Right atrium auricular region (tissue), 2 donors: ENCODE data around the gene RANBP1. TPM values are rescaled to one million over a fixed set of nuclear protein-coding genes. Genes with fewer than 3 reads are reported as not detected.
"Not testable (repeated sequence)": the region's sequence is repeated elsewhere in the genome, so short reads cannot be mapped to it uniquely, and the experiment has no call there.

ENCODE experiments used
- DNase-seq: peaks from one replicate; pipeline ENCODE4 v3.0.0-alpha.2; 2019; ENCODE audit warnings: low spot score
- H3K27ac ChIP-seq, 2 donors: fragments of 200-600 bp; sonication (generic); 1 replicate in 1 of 2; 2 replicates in 1 of 2; pipeline ENCODE4 v1.5.1; 2016 to 2019
- H3K27me3 ChIP-seq, 2 donors: fragments of 200-600 bp; sonication (generic); one replicate each; pipeline versions ENCODE4 v1.5.1 to v1.6.0; 2017 to 2019
- H3K36me3 ChIP-seq: fragments of 200-600 bp; sonication (generic); one replicate; pipeline ENCODE4 v1.5.1; 2016
- H3K4me1 ChIP-seq, 2 donors: fragments of 200-600 bp; sonication (generic); one replicate each; pipeline versions ENCODE4 v1.5.1 to v1.6.0; 2017 to 2019
- H3K4me3 ChIP-seq, 2 donors: fragments of 200-600 bp; sonication (generic); 1 replicate in 1 of 2; 2 replicates in 1 of 2; pipeline ENCODE4 v1.5.1; 2017 to 2019; ENCODE audit warnings: mild to moderate bottlenecking in 1 of 2, moderate library complexity in 1 of 2
- H3K9me3 ChIP-seq, 2 donors: fragments of 200-600 bp; sonication (generic); one replicate each; pipeline ENCODE4 v1.5.1; 2019
- total RNA-seq, 2 donors: library from RNA; depleted of rRNA; stranded (reverse); fragments of >200 nt; gene quantifications; one replicate each; pipeline ENCODE4 v1.1.0, GENCODE V29; 2016
- TF ChIP-seq, protein P1 (sequence below), 2 donors: fragments of 200-600 bp; sonication (generic); IDR thresholded peaks; one replicate each; pipeline ENCODE4 v1.5.1; 2019; ENCODE audit warnings: antibody characterized with exemption in 2 of 2

Gene RANBP1
- total RNA-seq, 2 donors from 2014 or later: 63.6 to 96.5 TPM

DNA sequence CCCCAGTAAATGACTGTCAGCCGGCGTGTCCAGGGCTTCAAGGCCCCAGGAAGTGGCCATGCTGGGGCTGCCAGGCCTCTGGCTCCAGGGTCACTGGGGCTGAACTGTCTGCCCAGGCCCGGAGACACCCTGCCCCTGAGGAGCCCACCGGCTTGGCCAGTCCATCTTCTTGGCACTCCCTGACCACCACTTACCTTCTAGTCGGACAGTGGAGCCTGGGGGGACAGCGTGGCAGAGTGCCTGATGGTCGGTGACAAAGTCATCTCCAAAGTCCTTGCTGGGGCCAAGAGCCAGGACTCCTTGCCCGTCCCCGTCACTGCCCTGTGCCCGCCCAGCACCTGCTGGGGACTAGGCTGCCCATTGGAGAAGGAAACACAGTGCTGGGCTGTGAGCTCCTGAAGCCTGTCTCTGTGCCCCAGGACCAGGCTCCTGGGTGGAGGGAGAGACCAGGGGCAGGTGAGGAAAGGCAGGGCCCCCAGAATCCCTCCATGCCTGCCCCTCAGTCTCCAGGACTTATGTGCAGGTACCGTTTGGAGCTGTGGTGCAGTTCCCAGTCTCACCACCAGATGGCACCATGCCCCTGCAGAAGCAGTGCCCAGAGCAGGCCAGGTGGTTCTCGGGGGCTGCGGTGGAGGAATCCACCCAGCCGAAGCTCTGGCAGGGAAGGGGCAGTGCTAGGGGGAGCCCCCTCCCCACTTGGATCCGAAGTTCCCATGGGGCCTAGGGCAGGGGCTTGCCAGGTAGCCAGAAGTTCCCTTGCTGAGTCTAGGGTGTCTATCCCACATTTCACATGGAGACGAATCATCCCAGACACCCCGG, 40.9 kb downstream of the RANBP1 start:
- Histone ChIP-seq H3K27ac (no peak overlapping the region), H3K27me3 (no peaks in the 10 kb centered on the region), H3K4me3 (no peak overlapping the region), H3K36me3 (no peaks in the 10 kb centered on the region), H3K4me1 (no peaks in the 10 kb centered on the region), H3K9me3 (no peaks in the 10 kb centered on the region)
- TF ChIP-seq, protein P1, sequence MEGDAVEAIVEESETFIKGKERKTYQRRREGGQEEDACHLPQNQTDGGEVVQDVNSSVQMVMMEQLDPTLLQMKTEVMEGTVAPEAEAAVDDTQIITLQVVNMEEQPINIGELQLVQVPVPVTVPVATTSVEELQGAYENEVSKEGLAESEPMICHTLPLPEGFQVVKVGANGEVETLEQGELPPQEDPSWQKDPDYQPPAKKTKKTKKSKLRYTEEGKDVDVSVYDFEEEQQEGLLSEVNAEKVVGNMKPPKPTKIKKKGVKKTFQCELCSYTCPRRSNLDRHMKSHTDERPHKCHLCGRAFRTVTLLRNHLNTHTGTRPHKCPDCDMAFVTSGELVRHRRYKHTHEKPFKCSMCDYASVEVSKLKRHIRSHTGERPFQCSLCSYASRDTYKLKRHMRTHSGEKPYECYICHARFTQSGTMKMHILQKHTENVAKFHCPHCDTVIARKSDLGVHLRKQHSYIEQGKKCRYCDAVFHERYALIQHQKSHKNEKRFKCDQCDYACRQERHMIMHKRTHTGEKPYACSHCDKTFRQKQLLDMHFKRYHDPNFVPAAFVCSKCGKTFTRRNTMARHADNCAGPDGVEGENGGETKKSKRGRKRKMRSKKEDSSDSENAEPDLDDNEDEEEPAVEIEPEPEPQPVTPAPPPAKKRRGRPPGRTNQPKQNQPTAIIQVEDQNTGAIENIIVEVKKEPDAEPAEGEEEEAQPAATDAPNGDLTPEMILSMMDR (IDR thresholded peaks at IDR 0.05): peak; percentile 98 to 99
- DNase-seq: peak; percentile 90

DNA sequence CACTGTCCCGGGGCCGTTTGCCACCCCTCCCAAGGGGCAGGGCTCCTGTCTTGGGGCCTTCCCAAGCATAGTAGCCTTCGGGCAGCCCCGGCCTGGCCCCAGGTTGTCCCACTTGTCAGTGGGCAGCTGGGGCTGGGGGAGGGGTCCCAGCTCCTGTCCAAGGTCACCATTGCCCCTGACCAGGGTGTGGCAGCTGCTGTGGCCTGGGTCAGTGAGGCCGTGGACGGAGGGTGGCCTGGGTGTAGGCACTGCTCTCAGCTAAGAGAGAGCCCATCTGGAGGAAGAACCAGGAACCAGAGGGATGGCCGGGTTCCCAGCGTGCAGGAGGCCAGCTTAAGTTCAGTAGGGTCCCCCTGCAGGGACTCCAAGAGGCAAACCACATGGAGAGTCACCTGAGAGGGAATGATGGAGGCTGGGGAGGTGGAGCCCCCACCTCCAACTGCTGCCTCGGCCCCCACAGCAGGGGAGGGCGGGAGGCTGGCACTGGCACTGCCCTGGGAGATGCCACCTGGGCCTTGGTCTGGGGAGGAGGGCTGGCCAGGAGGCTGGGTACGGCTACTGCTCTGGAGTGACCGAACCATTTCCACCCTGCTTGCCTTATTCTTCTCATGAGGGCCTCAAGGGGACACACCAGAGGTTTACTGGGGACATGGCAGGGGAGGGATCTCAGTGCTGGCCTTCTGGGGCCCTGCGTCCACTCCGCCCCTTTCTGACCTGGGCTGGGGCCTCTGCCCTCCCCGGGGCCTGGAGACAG, 41.7 kb downstream of the RANBP1 start:
- no peak for DNase-seq
- Histone ChIP-seq H3K4me1 (no peaks in the 10 kb centered on the region), H3K27me3 (no peaks in the 10 kb centered on the region), H3K4me3 (no peak overlapping the region), H3K9me3 (no peaks in the 10 kb centered on the region), H3K27ac (no peak overlapping the region), H3K36me3 (no peaks in the 10 kb centered on the region)
- TF ChIP-seq, protein P1 (IDR thresholded peaks at IDR 0.05): no peak

DNA sequence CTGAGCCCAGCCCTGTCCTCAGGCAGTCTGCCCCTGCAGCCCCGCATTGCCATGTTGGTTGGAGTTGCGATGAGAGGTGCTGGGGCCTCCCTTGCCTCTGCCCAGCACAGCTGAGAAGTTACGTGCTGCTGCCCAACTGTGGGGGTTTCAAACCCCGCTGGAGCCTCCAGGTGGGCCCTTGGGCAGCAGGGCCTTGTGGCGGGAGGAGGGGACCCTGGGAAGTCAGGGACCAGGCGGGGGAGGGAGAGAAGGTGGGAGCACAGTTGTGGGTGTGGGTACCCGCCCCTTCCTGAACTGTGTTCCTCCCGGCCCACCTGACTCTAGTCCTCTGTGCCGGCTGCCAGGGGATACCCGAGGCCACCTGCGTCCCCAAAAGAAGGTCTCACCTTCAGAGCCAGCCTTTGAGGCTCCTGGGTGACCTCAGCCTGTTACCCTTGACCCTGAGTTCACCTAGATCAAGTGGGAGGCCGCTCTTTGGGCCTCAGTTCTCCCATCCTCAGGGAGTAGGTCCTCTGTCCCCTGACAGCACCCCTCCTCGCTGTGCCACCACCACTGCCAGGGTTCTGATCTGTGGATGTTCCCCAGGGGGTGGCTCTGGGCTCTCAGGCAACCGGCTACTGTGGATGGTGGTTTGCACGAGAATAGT, 42.6 kb downstream of the RANBP1 start:
- Histone ChIP-seq H3K4me3 (no peak overlapping the region), H3K27me3 (no peaks in the 10 kb centered on the region), H3K4me1 (no peaks in the 10 kb centered on the region), H3K36me3 (no peaks in the 10 kb centered on the region), H3K9me3 (no peaks in the 10 kb centered on the region), H3K27ac (no peak overlapping the region)
- TF ChIP-seq, protein P1 (IDR thresholded peaks at IDR 0.05): no peak
- DNase-seq: no peak

DNA sequence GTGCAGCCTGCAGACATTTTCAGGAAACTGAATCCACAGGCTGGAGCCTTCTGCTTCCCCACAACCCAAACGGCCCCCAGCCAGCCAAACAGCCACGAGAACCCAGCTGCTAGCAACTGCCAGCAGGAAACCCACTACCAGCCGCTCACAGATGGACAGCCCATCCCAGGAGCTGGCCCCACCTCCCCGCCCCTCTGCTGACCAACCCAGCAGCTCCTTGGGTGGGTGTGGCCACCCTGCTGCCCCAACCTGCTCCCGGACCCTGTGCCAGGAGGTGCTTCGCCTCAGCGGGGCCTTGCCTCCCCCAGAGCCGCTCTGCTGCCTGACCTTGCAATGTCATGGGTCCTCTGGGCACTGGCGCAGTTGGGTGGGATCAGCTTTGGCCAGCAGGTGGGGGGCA, 43.2 kb downstream of the RANBP1 start:
- no peaks in the 10 kb centered on the region for H3K4me1 ChIP-seq
- TF ChIP-seq, protein P1 (IDR thresholded peaks at IDR 0.05): no peak
- no peaks in the 10 kb centered on the region for H3K36me3 ChIP-seq
- no peak overlapping the region for H3K4me3 ChIP-seq
- no peaks in the 10 kb centered on the region for H3K27me3 ChIP-seq
- no peak for DNase-seq
- H3K9me3 ChIP-seq: no peaks in the 10 kb centered on the region
- H3K27ac ChIP-seq: no peak overlapping the region

DNA sequence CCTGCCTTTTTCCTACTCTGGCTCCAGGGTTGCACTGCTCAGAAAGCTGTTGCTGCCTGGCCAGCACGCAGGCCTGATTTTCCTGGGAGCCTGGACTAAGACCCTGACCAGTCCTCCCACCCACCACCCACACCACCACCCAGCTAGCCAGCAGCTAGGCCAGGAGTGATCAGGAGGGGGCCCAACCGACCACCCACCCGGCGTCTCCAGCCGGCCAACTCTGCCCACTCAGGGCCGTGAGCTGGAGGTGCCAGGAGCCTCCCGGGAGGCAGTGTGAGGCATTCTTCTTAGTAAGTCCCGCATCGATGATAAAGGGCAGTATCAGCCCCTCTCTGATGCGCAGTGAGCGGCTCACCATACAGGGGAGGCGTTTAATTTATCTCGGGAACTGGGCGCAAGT, 43.6 kb downstream of the RANBP1 start:
- H3K27me3 ChIP-seq, H3K4me1 ChIP-seq, DNase-seq: not testable (repeated sequence)

DNA sequence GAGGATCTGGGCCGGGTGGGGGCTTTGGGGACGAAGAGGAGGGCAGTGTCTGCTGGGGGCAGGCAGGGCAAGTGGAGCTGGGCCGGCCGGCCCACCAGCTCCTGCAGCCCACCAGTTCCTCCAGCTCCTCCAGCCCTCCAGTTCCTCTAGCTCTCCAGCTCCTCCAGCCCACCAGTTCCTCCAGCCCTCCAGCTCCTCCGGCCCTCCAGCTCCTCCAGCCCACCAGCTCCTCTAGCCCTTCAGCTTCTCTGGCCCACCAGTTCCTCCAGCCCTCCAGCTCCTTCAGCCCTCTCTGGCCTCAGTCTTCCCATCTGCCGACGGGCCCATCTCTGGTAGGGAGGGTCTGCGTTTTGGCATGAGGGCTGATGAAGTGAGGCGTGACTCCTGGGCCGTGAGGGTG, 44.1 kb downstream of the RANBP1 start:
- DNase-seq: no peak
- Histone ChIP-seq H3K36me3 (no peaks in the 10 kb centered on the region), H3K27ac (no peak overlapping the region), H3K4me1 (no peaks in the 10 kb centered on the region), H3K27me3 (no peaks in the 10 kb centered on the region), H3K4me3 (no peak overlapping the region), H3K9me3 (no peaks in the 10 kb centered on the region)
- TF ChIP-seq, protein P1 (IDR thresholded peaks at IDR 0.05): no peak

More for the DNA sequence above, 43.6 kb downstream of the RANBP1 start:
- not testable (repeated sequence) for H3K36me3 ChIP-seq, H3K9me3 ChIP-seq, H3K4me3 ChIP-seq, H3K27ac ChIP-seq
